Epithelial cell of proximal tubule (primary cell): Measurements from ENCODE around the gene GRK5. TPM values are rescaled to one million over a fixed set of nuclear protein-coding genes. Genes with fewer than 3 reads are reported as not detected.

Experiments
- DNase-seq: peaks from one replicate; pipeline ENCODE4 v3.0.0-alpha.2; 2011; ENCODE audit warnings: low read depth
- H3K4me3 ChIP-seq: 2 replicates; pipeline ENCODE4 v1.5.1; 2011; ENCODE audit warnings: low read depth, mild to moderate bottlenecking, low read length
- CTCF ChIP-seq: conservative IDR thresholded peaks from 2 replicates; pipeline ENCODE4 v1.5.1; 2012; ENCODE audit warnings: low read depth, mild to moderate bottlenecking, low read length
- total RNA-seq: library from RNA; depleted of rRNA; stranded (reverse); fragments of >200 nt; gene quantifications from 2 replicates; pipeline ENCODE4 v1.2.3, GENCODE V29; 2015

The GRK5 gene
- total RNA-seq, 1 donor from 2014 or later = 2.8 TPM

GRCh38 chr10:119370111-119370741 lies 162.9 kb downstream of the GRK5 start:
- TF ChIP-seq CTCF = no peak
- no peak for DNase-seq

GRCh38 chr10:119370972-119371703 lies 163.8 kb downstream of the GRK5 start:
- DNase-seq = no peak
- TF ChIP-seq CTCF = no peak

More at GRCh38 chr10:119370111-119370741, 162.9 kb downstream of the GRK5 start:
- no peak overlapping the region for H3K4me3 ChIP-seq

GRCh38 chr10:119371704-119372663 lies 164.6 kb downstream of the GRK5 start:
- DNase-seq = no peak
- no peak for TF ChIP-seq CTCF
- H3K4me3 ChIP-seq = no peak overlapping the region

More at GRCh38 chr10:119370972-119371703, 163.8 kb downstream of the GRK5 start:
- no peak overlapping the region for H3K4me3 ChIP-seq

GRCh38 chr10:119373294-119374102 lies 166.1 kb downstream of the GRK5 start:
- no peak overlapping the region for H3K4me3 ChIP-seq
- no peak for DNase-seq
- TF ChIP-seq CTCF = no peak

- no peak for DNase-seq
- no peak for TF ChIP-seq CTCF
- no peak overlapping the region for H3K4me3 ChIP-seq
These were observed 166.9 kb downstream of the GRK5 start for GRCh38 chr10:119374236-119374635.
